ENCODE measurements around the gene PDZD2.

The PDZD2 gene

GRCh38 chr5:31916327-31916726, 277.4 kb downstream of the PDZD2 start:
- DNase-seq (ENCODE audit: insufficient read length, low spot score) (no peak), FAIRE-seq (no peak)
- TF ChIP-seq CTCF (IDR thresholded peaks at IDR 0.05; ENCODE audit: insufficient read depth, missing control alignments), result no peak

GRCh38 chr5:31918739-31919138, 279.8 kb downstream of the PDZD2 start:
- FAIRE-seq (no peak), DNase-seq (ENCODE audit: insufficient read length, low spot score) (no peak)
- no peak for TF ChIP-seq CTCF (IDR thresholded peaks at IDR 0.05; ENCODE audit: insufficient read depth, missing control alignments)

- no peak for TF ChIP-seq CTCF (IDR thresholded peaks at IDR 0.05; ENCODE audit: insufficient read depth, missing control alignments)
- DNase-seq (ENCODE audit: insufficient read length, low spot score) (no peak), FAIRE-seq (no peak)
Observed at GRCh38 chr5:31921852-31922305, 282.9 kb downstream of the PDZD2 start.

- FAIRE-seq (no peak), DNase-seq (ENCODE audit: insufficient read length, low spot score) (no peak)
- TF ChIP-seq CTCF (IDR thresholded peaks at IDR 0.05; ENCODE audit: insufficient read depth, missing control alignments), result no peak
Observed at GRCh38 chr5:31924005-31924404, 285.1 kb downstream of the PDZD2 start.

- DNase-seq (ENCODE audit: insufficient read length, low spot score) (no peak), FAIRE-seq (no peak)
- no peak for TF ChIP-seq CTCF (IDR thresholded peaks at IDR 0.05; ENCODE audit: insufficient read depth, missing control alignments)
Observed at GRCh38 chr5:31931874-31932273, 292.9 kb downstream of the PDZD2 start.

GRCh38 chr5:31934156-31934555, 295.2 kb downstream of the PDZD2 start:
- FAIRE-seq (no peak), DNase-seq (ENCODE audit: insufficient read length, low spot score) (no peak)
- TF ChIP-seq CTCF (IDR thresholded peaks at IDR 0.05; ENCODE audit: insufficient read depth, missing control alignments), result no peak

- no peak for DNase-seq (ENCODE audit: insufficient read length, low spot score)
- TF ChIP-seq CTCF (IDR thresholded peaks at IDR 0.05; ENCODE audit: insufficient read depth, missing control alignments), result no peak
- no peak for FAIRE-seq
Observed at GRCh38 chr5:31935496-31936369, 296.8 kb downstream of the PDZD2 start.

Data from D721Med (cell line).